Right renal cortex interstitium (tissue), 3 donors: Measurements from ENCODE around the gene S100A7. TPM values are rescaled to one million over a fixed set of nuclear protein-coding genes. Genes with fewer than 3 reads are reported as not detected.
"Not testable (repeated sequence)": the region's sequence is repeated elsewhere in the genome, so short reads cannot be mapped to it uniquely, and the experiment has no call there.

Experiments
- DNase-seq, 3 donors: peaks; one replicate each; pipeline ENCODE4 v3.0.0-alpha.2; 2013; ENCODE audit warnings: low read depth in 3 of 3, low spot score in 2 of 3
- polyA plus RNA-seq, 3 donors: library from polyadenylated mRNA; unstranded; fragments of 120-200 nt; gene quantifications; one replicate each; pipeline ENCODE4 v1.2.1, GENCODE V29; 2013; ENCODE audit not compliant: insufficient read length in 3 of 3

Gene S100A7
- polyA plus RNA-seq, 3 donors: 0.92 to 0.97 TPM; not detected in 1

GRCh38 chr1:153478047-153478691 lies 17.7 kb upstream of the S100A7 start:
- no peak for DNase-seq

DNA sequence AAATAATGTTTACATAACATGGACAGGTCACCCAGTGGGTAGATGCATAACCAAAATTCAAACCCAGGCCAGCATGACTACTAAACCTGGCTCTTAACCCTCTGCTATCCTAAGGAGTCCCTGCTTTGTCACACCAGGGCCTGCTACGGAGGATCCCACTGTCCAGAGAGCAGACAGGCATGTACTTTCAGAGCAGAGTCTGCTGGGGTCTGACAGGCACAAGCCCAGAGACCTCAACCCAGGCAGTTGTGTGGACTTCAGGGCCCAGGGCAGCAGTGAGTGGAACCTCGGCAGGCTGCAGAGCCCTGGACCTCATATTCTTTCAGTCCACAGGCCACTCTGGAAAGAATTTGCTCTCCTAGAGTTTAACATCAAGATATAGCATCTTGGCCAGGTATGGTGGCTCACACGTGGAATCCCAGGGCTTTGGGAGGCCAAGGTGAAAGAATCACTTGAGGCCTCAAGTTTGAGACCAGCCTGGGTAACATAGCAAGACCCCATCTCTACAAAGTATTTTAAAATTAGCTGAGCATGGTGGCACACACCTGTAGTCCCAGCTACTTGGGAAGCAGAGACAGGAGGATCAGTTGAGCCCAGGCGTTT lies 16.1 kb upstream of the S100A7 start:
- no peak for DNase-seq

- no peak for DNase-seq
These were observed 14.8 kb upstream of the S100A7 start for GRCh38 chr1:153475282-153475681.

DNA sequence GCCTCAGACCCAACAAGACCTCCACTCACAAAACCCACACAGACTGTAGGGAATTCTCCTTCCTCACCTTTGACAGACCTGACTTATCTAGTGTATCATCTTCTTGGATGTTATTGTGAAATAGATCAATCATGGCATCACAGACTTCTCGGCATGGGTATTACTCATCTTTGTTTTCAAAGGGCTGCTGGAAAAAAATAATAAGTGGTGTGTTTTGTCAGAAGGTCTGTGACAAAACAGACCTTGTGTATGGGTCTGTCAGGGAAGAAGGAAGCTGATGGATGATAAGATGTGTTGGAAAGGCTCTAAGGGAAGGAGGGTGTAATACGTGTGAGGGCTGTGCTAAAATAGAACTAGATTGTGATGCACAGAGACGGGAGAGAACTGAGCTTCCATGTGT lies 13.9 kb upstream of the S100A7 start:
- DNase-seq: no peak

DNA sequence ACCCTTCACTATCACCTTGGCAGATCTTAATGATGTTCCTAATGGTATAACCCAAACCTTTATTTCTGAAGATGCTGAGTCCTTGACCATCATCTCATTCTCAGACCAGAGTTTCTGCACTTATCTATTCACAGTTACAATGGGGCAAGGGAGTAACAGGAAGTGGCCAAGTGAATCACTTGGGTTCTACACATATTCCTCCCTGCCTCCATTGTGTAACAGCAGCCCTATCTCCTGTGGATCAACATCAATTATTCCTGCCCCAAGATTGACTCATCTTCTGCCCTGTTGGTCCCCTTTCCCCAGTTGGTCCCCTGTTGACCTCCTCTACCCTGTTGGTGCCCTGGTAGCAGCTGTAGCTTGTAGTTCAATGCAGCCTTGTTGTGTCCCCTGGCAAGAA lies 10.3 kb upstream of the S100A7 start:
- no peak for DNase-seq

DNA sequence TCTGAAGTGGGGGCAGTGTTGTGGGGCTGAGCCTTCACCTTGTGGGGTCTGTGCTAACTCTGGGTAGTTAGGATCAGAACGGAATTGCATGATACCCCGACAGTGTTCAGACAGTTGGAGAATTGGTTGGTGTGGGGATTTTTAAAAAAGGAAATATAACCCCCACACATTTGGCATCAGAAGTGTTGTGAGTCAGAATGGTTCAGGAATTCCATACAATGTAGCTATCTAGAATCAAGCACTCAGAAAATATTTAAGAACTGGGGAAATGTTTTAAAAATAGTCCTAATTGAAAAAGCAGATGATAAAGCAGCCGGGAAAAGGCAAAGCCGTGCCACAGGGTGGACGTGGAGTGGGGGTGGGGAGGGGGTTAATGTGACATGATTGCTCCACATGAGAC lies 6.5 kb upstream of the S100A7 start:
- no peak for DNase-seq

DNA sequence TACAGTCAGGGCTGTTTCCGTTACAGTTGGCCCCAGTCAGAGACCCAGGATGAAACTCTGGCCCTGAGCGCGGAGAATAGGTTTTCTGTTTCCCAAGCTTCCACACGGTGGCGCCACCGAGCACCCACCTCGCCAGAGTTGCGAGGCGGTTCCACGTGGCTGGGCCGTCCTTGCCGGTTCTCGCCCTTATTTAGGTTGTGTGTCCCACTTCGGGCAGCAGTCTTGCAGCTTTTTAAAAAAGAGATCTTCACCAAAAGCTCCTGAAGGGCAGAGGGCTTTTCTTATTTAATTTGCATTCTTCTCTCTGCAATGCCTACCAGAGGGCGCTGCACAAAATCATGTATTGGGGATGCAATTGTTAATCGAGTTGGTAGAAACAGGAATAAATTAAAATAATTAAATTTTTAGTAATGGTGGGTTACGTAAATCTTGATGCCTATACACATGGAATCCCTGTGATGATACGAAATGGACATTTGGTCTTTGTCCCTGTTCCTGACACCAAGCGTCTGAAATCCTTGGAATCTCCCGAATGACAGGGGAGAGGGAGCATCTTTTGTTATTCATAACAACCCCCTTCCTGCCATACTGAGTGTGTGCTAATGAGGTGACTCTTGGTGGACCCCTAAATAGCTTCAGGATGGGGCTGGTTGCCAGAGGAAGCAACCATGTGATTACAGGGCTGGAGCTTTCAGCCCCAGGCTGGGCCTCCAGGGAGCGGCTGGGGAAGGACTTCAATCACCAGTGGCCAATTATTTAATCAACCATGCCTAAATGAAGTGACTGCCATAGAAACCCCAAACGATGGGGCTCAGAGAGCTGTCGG lies 5.6 kb upstream of the S100A7 start:
- no peak for DNase-seq

GRCh38 chr1:153462741-153463140 lies 2.3 kb upstream of the S100A7 start:
- not testable (repeated sequence) for DNase-seq

DNA sequence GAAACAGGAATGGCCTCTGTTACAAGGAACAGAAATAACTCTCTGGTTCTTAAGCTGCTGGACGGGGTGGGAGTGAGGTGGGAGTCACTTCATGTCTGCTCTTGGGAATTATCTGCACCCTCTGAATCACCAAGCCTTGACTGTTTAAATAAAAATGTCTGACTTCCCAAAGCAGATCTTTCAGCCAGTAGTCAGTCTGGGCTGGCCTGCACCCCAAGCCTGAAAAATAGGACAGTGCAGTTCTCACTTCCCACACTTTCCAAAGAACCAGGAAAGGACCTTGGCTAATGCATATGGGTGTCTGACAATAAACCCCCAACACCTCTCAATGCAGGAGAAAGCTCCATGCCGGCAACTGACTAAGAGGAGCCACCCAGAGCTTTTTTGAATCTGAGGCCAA lies 796 bp downstream of the S100A7 start:
- DNase-seq: no peak

DNA sequence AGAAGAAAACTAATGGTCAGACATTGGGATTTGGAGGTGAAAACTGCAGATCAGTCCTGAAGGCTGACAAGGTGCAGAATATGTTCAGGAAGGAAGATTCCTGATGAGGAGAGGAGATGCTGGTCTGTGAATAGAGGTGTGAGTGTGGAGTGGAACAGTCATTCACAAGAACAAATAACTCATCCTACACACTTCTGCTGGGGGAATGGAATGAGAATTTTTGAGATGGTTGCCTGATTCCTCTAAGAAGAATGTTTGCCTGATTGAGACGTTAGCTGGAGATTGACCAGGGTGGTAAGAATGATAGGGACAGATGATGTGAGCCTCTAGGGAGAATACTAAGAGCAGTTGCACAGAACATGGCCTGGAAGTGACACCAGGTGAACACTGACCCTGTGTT lies 4.1 kb downstream of the S100A7 start:
- DNase-seq: no peak

- DNase-seq: not testable (repeated sequence)
These were observed 11.6 kb downstream of the S100A7 start for GRCh38 chr1:153448851-153449250.

- DNase-seq: no peak
These were observed 12.8 kb downstream of the S100A7 start for GRCh38 chr1:153447498-153448170.

DNA sequence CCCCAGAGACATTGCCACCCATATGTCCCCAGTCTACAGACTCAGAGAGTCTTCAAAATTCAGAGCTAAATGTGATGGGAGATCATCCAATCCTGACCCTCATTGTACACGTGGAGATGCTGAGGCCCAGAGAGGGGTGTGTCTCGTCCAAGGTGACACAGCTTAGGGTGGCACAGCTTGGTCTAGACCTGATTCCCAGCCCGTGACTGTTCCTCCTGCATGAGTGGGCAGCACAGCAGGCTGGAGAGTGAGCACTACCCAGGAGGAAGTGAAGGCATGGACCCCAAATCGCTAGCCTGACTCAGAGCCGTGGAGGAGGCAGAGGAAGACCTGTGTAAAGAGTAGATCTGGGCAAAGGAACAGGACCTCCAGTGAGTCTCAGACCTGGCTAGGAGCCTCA lies 16.4 kb downstream of the S100A7 start:
- no peak for DNase-seq

GRCh38 chr1:153443486-153443885 lies 17.0 kb downstream of the S100A7 start:
- DNase-seq: no peak

- no peak for DNase-seq
These were observed 19.2 kb downstream of the S100A7 start for GRCh38 chr1:153441238-153441755.

GRCh38 chr1:153439273-153439672 lies 21.2 kb downstream of the S100A7 start:
- DNase-seq: no peak

- DNase-seq: no peak
These were observed 21.9 kb downstream of the S100A7 start for GRCh38 chr1:153438599-153438998.

DNA sequence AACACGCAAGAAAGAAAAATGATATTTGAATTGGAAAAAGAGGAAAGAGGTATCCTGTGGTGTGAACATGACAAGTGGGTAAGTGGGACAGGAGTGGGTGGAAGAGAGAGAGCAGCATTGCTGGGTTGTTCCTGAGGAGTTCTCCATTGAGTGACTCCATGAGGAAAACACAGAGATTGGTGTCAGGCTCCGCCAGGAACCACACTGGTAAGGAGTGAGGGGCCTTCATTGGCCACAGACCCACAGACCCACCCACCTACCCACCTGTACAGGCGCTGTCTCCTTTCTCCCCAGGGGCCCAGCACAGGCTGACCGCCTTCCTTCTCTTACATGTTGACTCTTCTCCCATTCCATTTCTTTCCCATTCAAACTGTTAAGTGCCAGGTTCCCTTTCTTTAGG lies 23.2 kb downstream of the S100A7 start:
- DNase-seq: no peak

DNA sequence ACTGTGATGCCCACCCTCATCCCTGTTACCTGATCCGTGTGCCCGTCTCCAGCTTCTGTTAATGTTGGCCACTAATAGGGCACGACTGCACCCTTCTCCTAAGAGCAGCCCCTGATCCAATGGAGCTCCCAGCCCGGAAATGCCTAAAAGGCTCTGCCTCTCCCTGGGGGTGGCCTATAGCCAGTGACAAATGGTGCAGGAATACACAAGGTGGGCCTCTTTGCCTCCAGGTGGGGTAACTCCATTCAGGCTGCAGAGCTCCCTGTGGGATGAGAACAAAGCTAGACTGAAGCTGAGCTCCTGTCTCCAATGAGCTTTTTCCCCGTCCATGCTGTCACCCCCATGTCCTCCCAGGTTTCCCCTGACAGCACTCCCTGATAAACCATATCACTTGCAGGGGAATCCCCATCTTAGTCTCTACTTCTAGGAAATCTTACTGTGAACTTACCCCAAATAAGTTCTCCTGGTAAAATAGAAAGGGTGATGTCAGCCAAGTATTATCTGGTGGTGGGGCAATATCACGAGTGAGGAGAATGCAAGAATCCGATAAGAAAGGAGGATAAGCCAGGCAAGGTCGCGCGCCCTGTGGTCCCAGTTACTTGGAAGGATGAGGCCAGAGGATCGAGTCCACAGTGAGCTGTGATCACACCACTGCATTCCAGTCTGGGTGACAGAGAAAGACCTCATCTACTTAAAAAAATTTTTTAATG lies 25.6 kb downstream of the S100A7 start:
- DNase-seq: no peak

DNA sequence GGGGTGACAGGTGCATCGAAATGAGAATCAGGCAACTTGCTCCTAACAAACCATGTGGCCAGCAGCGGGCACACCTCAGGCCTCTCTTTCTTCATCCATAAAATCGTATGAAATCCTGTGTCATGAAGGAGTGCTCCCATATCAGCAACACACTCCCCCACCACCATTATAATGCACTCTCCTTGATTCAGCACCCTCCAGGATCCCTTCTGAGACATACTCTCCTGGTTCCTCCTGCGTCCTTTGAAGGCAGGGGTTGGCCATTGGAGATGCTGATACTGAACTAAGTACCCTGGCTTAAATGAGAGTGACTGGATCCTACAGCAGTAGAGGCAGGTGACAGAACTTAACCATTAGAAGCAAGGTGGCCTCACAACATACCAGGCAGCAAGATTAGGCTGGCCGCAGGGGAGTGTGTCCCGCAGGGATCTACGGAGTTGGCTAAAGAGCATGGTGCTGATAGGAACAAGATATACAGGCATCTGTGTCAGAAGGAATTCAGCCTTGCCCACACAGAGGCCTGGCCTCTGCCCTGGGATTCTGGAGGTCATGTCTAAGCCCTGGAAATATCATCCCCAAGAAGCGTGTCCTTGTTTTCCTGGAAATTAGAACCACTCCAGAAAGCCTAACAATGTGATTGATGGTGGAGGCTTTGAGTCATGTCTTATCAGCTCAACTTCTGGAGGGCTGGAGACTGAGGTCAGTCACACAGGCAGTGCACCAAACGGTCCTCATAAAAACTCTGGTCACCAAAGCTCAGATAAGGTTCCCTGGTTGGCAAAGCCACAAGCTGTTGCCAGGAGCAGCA lies 27.4 kb downstream of the S100A7 start:
- no peak for DNase-seq
